H1 (cell line): ENCODE results near the gene EPRS1. TPM values are rescaled to one million over a fixed set of nuclear protein-coding genes. Genes with fewer than 3 reads are reported as not detected.

ENCODE experiments used
- CTCF ChIA-PET: fragments of 300-600 bp; sonication (Branson Sonifier 250); formaldehyde crosslinking; loops from one replicate; lab custom pipeline; 2021; ENCODE audit not compliant: partially characterized antibody; lab: Charles Lee
- POLR2A ChIA-PET: fragments of 300-600 bp; sonication (Branson Sonifier 250); formaldehyde crosslinking; loops from one replicate; lab custom pipeline; 2021; ENCODE audit warnings: inconsistent platforms; ENCODE audit not compliant: partially characterized antibody; lab: Charles Lee
- DNase-seq, 2 experiments: peaks; one replicate each; pipeline versions ENCODE4 v3.0.0 to v3.0.0-alpha.2; 2010 to 2022; ENCODE audit warnings: low spot score in 2 of 2, low read depth in 1 of 2, mixed read lengths in 1 of 2
- FAIRE-seq: peaks from 2 replicates; lab custom pipeline; 2011; peaks lifted over from hg19 to GRCh38; lab: Jason Lieb, UNC
- H2AFZ ChIP-seq: 2 replicates; pipeline ENCODE4 v1.8.1; 2012; ENCODE audit warnings: low read length, inconsistent platforms
- H2AK5ac ChIP-seq: 2 replicates; pipeline ENCODE4 v1.6.1; 2013; ENCODE audit warnings: low read depth, low read length
- H2BK120ac ChIP-seq: replicated peaks from 2 replicates; pipeline ENCODE3; 2013; ENCODE audit warnings: low read depth, low read length, inconsistent platforms
- H2BK12ac ChIP-seq: 2 replicates; pipeline ENCODE4 v1.6.1; 2013; ENCODE audit warnings: low read depth, low read length
- H2BK15ac ChIP-seq: 2 replicates; pipeline ENCODE4 v1.6.1; 2013; ENCODE audit warnings: low read length
- H2BK20ac ChIP-seq: 2 replicates; pipeline ENCODE4 v1.6.1; 2013; ENCODE audit warnings: low read length
- H2BK5ac ChIP-seq: 2 replicates; pipeline ENCODE4 v1.6.1; 2013; ENCODE audit warnings: low read depth, low read length
- H3K14ac ChIP-seq: 2 replicates; pipeline ENCODE4 v1.6.1; 2013; ENCODE audit warnings: inconsistent platforms; ENCODE audit not compliant: insufficient read length
- H3K18ac ChIP-seq: 2 replicates; pipeline ENCODE4 v1.6.1; 2013; ENCODE audit warnings: low read length; ENCODE audit errors: extremely low read depth
- H3K23ac ChIP-seq: 2 replicates; pipeline ENCODE4 v1.6.1; 2013; ENCODE audit warnings: inconsistent platforms; ENCODE audit not compliant: insufficient read length
- H3K23me2 ChIP-seq: 2 replicates; pipeline ENCODE4 v1.6.1; 2013; ENCODE audit warnings: low read depth, low read length
- H3K27ac ChIP-seq: 2 replicates; pipeline ENCODE4 v1.6.1; 2011; ENCODE audit warnings: low read depth, low read length, inconsistent platforms
- H3K27me3 ChIP-seq, 4 experiments: replicated peaks in 1 of 4; 1 replicate in 1 of 4; 2 replicates in 3 of 4; pipeline versions ENCODE4 v1.6.1 to v1.8.1; 2011 to 2013; ENCODE audit warnings: low read length in 3 of 4, mild to moderate bottlenecking in 3 of 4, inconsistent platforms in 2 of 4, mixed read lengths in 2 of 4, moderate library complexity in 1 of 4; ENCODE audit not compliant: control insufficient read depth in 3 of 4, insufficient read depth in 3 of 4; ENCODE audit errors: extremely low read depth in 1 of 4
- H3K36me3 ChIP-seq, 4 experiments: 2 replicates each; pipeline versions ENCODE4 v1.6.1 to v1.8.1; 2011 to 2013; ENCODE audit warnings: mild to moderate bottlenecking in 4 of 4, low read length in 3 of 4, moderate library complexity in 2 of 4, control low read depth in 1 of 4, inconsistent platforms in 1 of 4; ENCODE audit not compliant: insufficient read depth in 4 of 4, control insufficient read depth in 2 of 4
- H3K4ac ChIP-seq: replicated peaks from 2 replicates; pipeline ENCODE3; 2013; ENCODE audit warnings: low read length, low read depth, mixed read lengths, inconsistent platforms; ENCODE audit not compliant: insufficient read length
- H3K4me1 ChIP-seq, 4 experiments: replicated peaks in 1 of 4; 1 replicate in 1 of 4; 2 replicates in 3 of 4; pipeline versions ENCODE4 v1.6.1 to v1.8.1; 2011 to 2013; ENCODE audit warnings: low read length in 3 of 4, inconsistent platforms in 2 of 4, mixed read lengths in 1 of 4; ENCODE audit not compliant: insufficient read depth in 4 of 4, control insufficient read depth in 3 of 4
- H3K4me2 ChIP-seq, 2 experiments: 2 replicates each; pipeline versions ENCODE4 v1.6.1 to v1.8.1; 2011 to 2013; ENCODE audit warnings: low read depth in 2 of 2, low read length in 2 of 2, control low read depth in 1 of 2, inconsistent platforms in 1 of 2, mild to moderate bottlenecking in 1 of 2; ENCODE audit not compliant: insufficient read depth in 1 of 2
- H3K4me3 ChIP-seq, 4 experiments: fragments of 200-600, 300-600 bp in 1 of 4; sonication (generic), shearing (Covaris generic), sonication (Bioruptor Twin) in 1 of 4; 2 replicates each; pipeline versions ENCODE4 v1.5.1 to v1.8.1; 2011 to 2016; ENCODE audit warnings: low read length in 4 of 4, low read depth in 3 of 4, control low read depth in 2 of 4, inconsistent platforms in 2 of 4, mild to moderate bottlenecking in 2 of 4, mixed read lengths in 1 of 4, moderate library complexity in 1 of 4; ENCODE audit not compliant: insufficient read depth in 2 of 4; ENCODE audit errors: extremely low read depth in 1 of 4
- H3K56ac ChIP-seq: replicated peaks from 2 replicates; pipeline ENCODE3; 2013; ENCODE audit warnings: low read depth, mild to moderate bottlenecking, mixed read lengths, low read length, inconsistent platforms; ENCODE audit not compliant: insufficient read length
- H3K79me1 ChIP-seq: 2 replicates; pipeline ENCODE4 v1.6.1; 2013; ENCODE audit warnings: low read depth, low read length, control low read depth
- H3K79me2 ChIP-seq, 2 experiments: 2 replicates each; pipeline versions ENCODE4 v1.6.1 to v1.8.1; 2012 to 2013; ENCODE audit warnings: low read length in 2 of 2, mild to moderate bottlenecking in 2 of 2, inconsistent platforms in 1 of 2; ENCODE audit not compliant: insufficient read depth in 2 of 2, control insufficient read depth in 1 of 2
- H3K9ac ChIP-seq, 4 experiments: replicated peaks in 1 of 4; 1 replicate in 1 of 4; 2 replicates in 3 of 4; pipeline versions ENCODE4 v1.6.1 to v1.8.1; 2011 to 2013; ENCODE audit warnings: low read depth in 3 of 4, low read length in 3 of 4, control low read depth in 2 of 4, mild to moderate bottlenecking in 2 of 4, moderate library complexity in 2 of 4, inconsistent platforms in 1 of 4; ENCODE audit errors: extremely low read depth in 1 of 4
- H3K9me3 ChIP-seq, 2 experiments: 2 replicates each; pipeline versions ENCODE4 v1.6.1 to v1.8.1; 2012 to 2013; ENCODE audit warnings: mild to moderate bottlenecking in 2 of 2, moderate library complexity in 2 of 2, control low read depth in 1 of 2, inconsistent platforms in 1 of 2, low read depth in 1 of 2, low read length in 1 of 2, mixed read lengths in 1 of 2; ENCODE audit not compliant: insufficient read depth in 2 of 2
- H4K20me1 ChIP-seq, 2 experiments: replicated peaks in 1 of 2; 2 replicates each; pipeline versions ENCODE3 to v1.8.1; 2011 to 2013; ENCODE audit warnings: inconsistent platforms in 2 of 2, low read length in 2 of 2, mild to moderate bottlenecking in 1 of 2; ENCODE audit not compliant: insufficient read depth in 2 of 2, control insufficient read depth in 1 of 2
- H4K5ac ChIP-seq: 2 replicates; pipeline ENCODE4 v1.6.1; 2013; ENCODE audit warnings: low read length, low read depth, mixed read lengths, inconsistent platforms; ENCODE audit not compliant: insufficient read length
- H4K8ac ChIP-seq: 2 replicates; pipeline ENCODE4 v1.8.0; 2013; ENCODE audit warnings: mild to moderate bottlenecking, moderate library complexity, low read length, inconsistent platforms; ENCODE audit not compliant: insufficient read depth; ENCODE audit errors: extremely low read depth
- H4K91ac ChIP-seq: replicated peaks from 2 replicates; pipeline ENCODE3; 2013; ENCODE audit warnings: low read length, mixed read lengths, inconsistent platforms; ENCODE audit not compliant: insufficient read length
- EP300 ChIP-seq, 2 experiments: IDR thresholded peaks; 1 replicate in 1 of 2; 2 replicates in 1 of 2; pipeline ENCODE4 v1.6.1; 2011 to 2012; ENCODE audit warnings: low read depth in 2 of 2, low read length in 2 of 2, mild to moderate bottlenecking in 2 of 2, borderline replicate concordance in 1 of 2, inconsistent platforms in 1 of 2, moderate library complexity in 1 of 2
- GTF2F1 ChIP-seq: IDR thresholded peaks from 2 replicates; pipeline ENCODE4 v1.6.1; 2012; ENCODE audit warnings: low read depth, low read length, improper control_type of control experiment, borderline replicate concordance
- JUND ChIP-seq: IDR thresholded peaks from 2 replicates; pipeline ENCODE4 v1.6.1; 2011; ENCODE audit warnings: mild to moderate bottlenecking, improper control_type of control experiment, low read length
- KDM4A ChIP-seq: IDR thresholded peaks from one replicate; pipeline ENCODE4 v1.7.1; 2012; ENCODE audit warnings: low read depth, mild to moderate bottlenecking, moderate library complexity, low read length, inconsistent platforms; ENCODE audit not compliant: severe bottlenecking
- NANOG ChIP-seq: IDR thresholded peaks from 2 replicates; pipeline ENCODE4 v1.6.1; 2011; ENCODE audit warnings: low read length, low read depth, mild to moderate bottlenecking, inconsistent platforms; ENCODE audit not compliant: insufficient read depth, poor library complexity, severe bottlenecking
- SP4 ChIP-seq: IDR thresholded peaks from 2 replicates; pipeline ENCODE4 v1.6.1; 2012; ENCODE audit warnings: low read length, inconsistent platforms
- TAF1 ChIP-seq: IDR thresholded peaks from 2 replicates; pipeline ENCODE4 v1.6.1; 2011; ENCODE audit warnings: mild to moderate bottlenecking, low read depth, low read length
- WGBS, 2 experiments: shearing (Covaris generic) in 1 of 2; methylation state at CpG; one replicate each; pipeline versions ENCODE4 v1.1.6 to v1.1.7; 2013 to 2015; ENCODE audit warnings: low lambda C conversion rate in 2 of 2, mixed read lengths in 2 of 2, inconsistent platforms in 1 of 2, low coverage in 1 of 2, missing lambda C conversion rate in 1 of 2; ENCODE audit not compliant: insufficient replicate concordance in 2 of 2, insufficient coverage in 1 of 2, insufficient read length in 1 of 2; ENCODE audit errors: extremely low coverage in 1 of 2, missing lambda C conversion rate in 1 of 2; 5-methylcytosine and 5-hydroxymethylcytosine counted together
- long read RNA-seq, 2 experiments: library from RNA in 1 of 2; library from capped mRNA in 1 of 2; stranded (forward); transcript quantifications; one replicate each; pipeline ENCODE4 v2.0.0, GENCODE V29; 2021; ENCODE audit warnings: inconsistent platforms in 1 of 2
- polyA minus RNA-seq, 3 experiments: library from RNA; depleted of rRNA, polyadenylated mRNA; stranded (reverse); fragments of >200 nt; gene quantifications; 1 replicate in 2 of 3; 2 replicates in 1 of 3; pipeline ENCODE4 v1.2.3, GENCODE V29; 2011
- polyA plus RNA-seq, 7 experiments: library from polyadenylated mRNA; depleted of rRNA in 3 of 7; stranded (reverse) in 5 of 7; unstranded in 2 of 7; fragments of >200 nt in 5 of 7; fragments of 200-250 nt in 2 of 7; gene quantifications; 1 replicate in 5 of 7; 2 replicates in 1 of 7; 4 replicates in 1 of 7; pipeline versions ENCODE4 v1.2.1 to v1.2.3, GENCODE V29; 2011 to 2013; ENCODE audit warnings: missing spikeins in 2 of 7, mixed read lengths in 2 of 7
- total RNA-seq: library from RNA; stranded (reverse); fragmentation: NEBNext Ultra II Directional; extraction: Animal tissue kit (Norgen Biotek cat#: 25700); gene quantifications from 2 replicates; pipeline ENCODE4 v1.2.1, GENCODE V29; 2021

Gene EPRS1
- total RNA-seq = 169 and 171 TPM in 2 replicates
- polyA plus RNA-seq (2011; rRNA removed) = 21.0 and 38.4 TPM in 2 replicates
- polyA plus RNA-seq (2011; cell fraction: cytosol; rRNA removed) = 43.8 TPM
- polyA plus RNA-seq (2011; cell fraction: nucleus; rRNA removed) = 56.7 TPM
- polyA plus RNA-seq (2012, experiment 1 of 2) = 104 to 172 TPM (median 128 TPM) in 4 replicates
- 4.6 TPM for polyA plus RNA-seq (2012, experiment 2 of 2)
- 77.3 TPM for polyA plus RNA-seq (2013, experiment 1 of 2)
- polyA plus RNA-seq (2013, experiment 2 of 2) = 76.4 TPM
- 99.1 and 116 TPM in 2 replicates for polyA minus RNA-seq (2011; rRNA and poly(A)+ RNA removed)
- polyA minus RNA-seq (2011; cell fraction: cytosol; rRNA and poly(A)+ RNA removed) = 74.1 TPM
- 54.4 TPM for polyA minus RNA-seq (2011; cell fraction: nucleus; rRNA and poly(A)+ RNA removed)
- long read RNA-seq, experiment 1, full-length matches to known transcripts = 14 of 143 reads
- long read RNA-seq, experiment 1, partial matches to known transcripts = 111 of 143 reads
- long read RNA-seq, experiment 1, other reads (novel, unspliced or antisense) = 18 of 143 reads
- long read RNA-seq, experiment 2, full-length matches to known transcripts = 9 of 86 reads
- long read RNA-seq, experiment 2, partial matches to known transcripts = 72 of 86 reads
- long read RNA-seq, experiment 2, other reads (novel, unspliced or antisense) = 5 of 86 reads

DNA sequence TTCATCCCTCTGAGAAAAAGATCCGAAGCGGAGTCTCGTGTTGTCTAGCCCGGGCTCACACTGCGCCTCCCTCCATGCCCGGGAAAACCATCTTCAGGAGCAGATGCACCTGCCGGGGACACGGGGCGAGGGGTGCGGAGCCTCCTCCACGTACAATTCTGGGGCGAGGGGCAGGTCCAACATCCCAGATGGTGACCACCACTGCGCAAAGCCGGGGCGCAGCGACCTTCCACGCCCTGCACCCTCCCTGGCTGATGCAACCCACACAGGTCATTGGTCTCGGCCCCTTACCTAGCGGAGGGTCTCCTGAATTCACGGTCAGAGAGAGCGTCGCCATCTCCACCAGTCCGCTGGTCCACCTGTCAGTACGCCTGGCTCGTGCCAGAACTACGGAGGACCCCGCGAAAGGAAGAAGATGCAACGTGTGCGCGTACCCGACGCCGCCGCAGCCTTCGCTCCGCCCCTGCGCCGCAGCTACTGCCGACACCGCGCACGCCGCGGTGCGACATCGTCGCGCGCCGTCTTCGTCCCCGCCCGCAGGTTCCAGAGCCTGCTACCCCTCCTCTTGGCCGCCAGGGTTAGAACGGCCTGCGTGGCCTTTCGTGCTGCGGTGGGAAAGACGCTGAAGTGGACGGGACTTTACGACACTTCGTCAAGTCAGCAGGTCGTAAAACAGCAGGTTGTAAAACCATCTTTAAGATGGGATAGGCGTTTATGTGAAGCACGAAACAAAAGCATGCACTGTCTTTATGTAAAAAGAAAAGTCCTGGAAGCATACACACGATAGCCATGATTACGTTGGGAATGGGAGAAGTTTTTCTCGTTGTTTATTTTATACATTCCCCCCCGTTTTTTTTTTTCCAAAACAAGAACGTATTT is at the start of gene EPRS1:
Gene EPRS1, minus strand, starts transcription at position 454 of the 879 bp plus-strand sequence. Its CDS starts 117 bp downstream, at position 337.
- Histone ChIP-seq H2BK12ac (peak within 1 kb of the TSS; percentile 76; the same call in 1 of the 2 replicates), H2BK5ac (peak within 1 kb of the TSS; percentile 95), H3K4me2 (peak within 1 kb of the TSS; percentile 41 to 82), H4K20me1 (peaks cover 0 to 1% of the 10 kb centered on the region in 2 experiments), H3K4me3 (peak within 1 kb of the TSS; percentile 84 to 97 (median 92)), H4K8ac (peak within 1 kb of the TSS; percentile 92), H3K23me2 (0 out of 2 replicates have a peak, but pooled peaks cover 3% of the 10 kb centered on the region), H3K79me2 (peaks cover 5 to 42% of the 10 kb centered on the region in 2 experiments), H3K9ac (peak within 1 kb of the TSS; percentile 76 to 91 (median 86)), H2BK15ac (no peak within 1 kb of the TSS), H3K79me1 (no peaks in the 10 kb centered on the region), H3K18ac (peak within 1 kb of the TSS; percentile 7; the same call in 1 of the 2 replicates), H2BK20ac (no peak within 1 kb of the TSS), H3K9me3 (no peaks in the 10 kb centered on the region), H3K36me3 (no peaks in the 10 kb centered on the region), H3K56ac (peak within 1 kb of the TSS; percentile 36), H4K5ac (peak within 1 kb of the TSS; percentile 46), H3K23ac (no peak within 1 kb of the TSS), H3K4ac (no peak within 1 kb of the TSS), H2AK5ac (no peak within 1 kb of the TSS), H3K27me3 (no peaks in the 10 kb centered on the region), H2AFZ (peak within 1 kb of the TSS; percentile 84; the same call in 1 of the 2 replicates), H3K14ac (no peak within 1 kb of the TSS), H4K91ac (no peak within 1 kb of the TSS), H3K27ac (peak within 1 kb of the TSS; percentile 61; the same call in 1 of the 2 replicates), H2BK120ac (no peak within 1 kb of the TSS), H3K4me1 (peaks cover 0 to 3% (median 0%) of the 10 kb centered on the region in 4 experiments; a peak in 3 of 7 replicates)
- FAIRE-seq (peak; percentile 89), DNase-seq (peak; percentile 88 to 95)
- WGBS, 2 experiments = 2% methylated on average over 64 of the region's 71 CpGs; no CpG with 5 or more reads in 1 of the 2 experiments
- CTCF ChIA-PET = interaction anchor here (0.5 to 3.0 kb wide), 4 partner anchors 11 to 44 kb away, joined by 3 to 7 read pairs (median 3); partner anchors contain the start of gene BPNT1
- POLR2A ChIA-PET = interaction anchor here (0.9 kb wide), 1 partner anchor 43 kb away, joined by 3 read pairs; the partner anchor contains the start of gene BPNT1
- no peak for TF ChIP-seq GTF2F1
- peak; percentile 73 for TF ChIP-seq TAF1
- TF ChIP-seq JUND = no peak
- no peak for TF ChIP-seq EP300 (IDR thresholded peaks at IDR 0.05; ENCODE audit: borderline replicate concordance in 1 of 2, low read depth in 2 of 2, low read length in 2 of 2)
- TF ChIP-seq KDM4A = peak; percentile 94
- TF ChIP-seq NANOG = no peak
- peak; percentile 47; the same call in 1 of the 2 replicates for TF ChIP-seq SP4
